Lower lobe of right lung (tissue), 2 donors: ENCODE measurements around the gene MYBPC2. TPM values are rescaled to one million over a fixed set of nuclear protein-coding genes. Genes with fewer than 3 reads are reported as not detected.

ENCODE experiments used
- ATAC-seq, 2 donors: fragments of 200-7000 bp; cut with Tn5 transposase; one replicate each; pipeline ENCODE4 v1.9.1; 2020 to 2022; ENCODE audit warnings: mild to moderate bottlenecking in 2 of 2, moderate library complexity in 2 of 2
- DNase-seq: peaks from one replicate; pipeline ENCODE4 v3.0.0-alpha.2; 2020
- H3K27ac ChIP-seq: fragments of 200-600 bp; one replicate; pipeline ENCODE4 v1.8.0; 2022
- H3K27me3 ChIP-seq: fragments of 200-600 bp; one replicate; pipeline ENCODE4 v1.8.0; 2022; ENCODE audit warnings: low read depth
- H3K36me3 ChIP-seq: fragments of 200-600 bp; one replicate; pipeline ENCODE4 v1.8.0; 2022; ENCODE audit warnings: mild to moderate bottlenecking
- H3K4me1 ChIP-seq: fragments of 200-600 bp; one replicate; pipeline ENCODE4 v1.8.0; 2022
- H3K4me3 ChIP-seq: fragments of 200-600 bp; one replicate; pipeline ENCODE4 v1.8.0; 2022; ENCODE audit warnings: mild to moderate bottlenecking
- H3K9me3 ChIP-seq: fragments of 200-600 bp; one replicate; pipeline ENCODE4 v1.8.0; 2022
- CTCF ChIP-seq: fragments of 200-600 bp; IDR thresholded peaks from one replicate; pipeline ENCODE4 v1.8.0; 2022; ENCODE audit warnings: antibody characterized with exemption, mild to moderate bottlenecking
- intact Hi-C: fragments of 100-400 bp; cut with DNase I; formaldehyde crosslinking; loops from one replicate; pipeline ENCODE4 v1.11.0; 2022
- total RNA-seq: library from RNA; stranded (reverse); fragmentation: NEBNext Ultra II Directional; extraction: Animal tissue kit (Norgen Biotek cat#: 25700); gene quantifications from one replicate; pipeline ENCODE4 v1.2.1, GENCODE V29; 2021
- donor health status: DM: no; HTN: yes; CAD: no; lungs with severe emphysema.

MYBPC2 gene
- total RNA-seq, 1 donor from 2014 or later, result not detected

GRCh38 chr19:50458396-50459066 is 25.8 kb downstream of the MYBPC2 start:
- DNase-seq, result no peak
- H3K9me3 ChIP-seq, result no peaks in the 10 kb centered on the region
- no peak for TF ChIP-seq CTCF
- no peak for ATAC-seq
- H3K27me3 ChIP-seq, result peaks cover 28% of the 10 kb centered on the region
- H3K4me1 ChIP-seq, result no peaks in the 10 kb centered on the region
- no peak overlapping the region for H3K4me3 ChIP-seq
- H3K36me3 ChIP-seq, result no peaks in the 10 kb centered on the region
- no peak overlapping the region for H3K27ac ChIP-seq
- intact Hi-C loops, result no loop called here

- no peak overlapping the region for H3K27ac ChIP-seq
- no peaks in the 10 kb centered on the region for H3K36me3 ChIP-seq
- no peaks in the 10 kb centered on the region for H3K4me1 ChIP-seq
- no peak for TF ChIP-seq CTCF
- H3K9me3 ChIP-seq, result no peaks in the 10 kb centered on the region
- DNase-seq (no peak), ATAC-seq (no peak)
- H3K27me3 ChIP-seq, result peaks cover 28% of the 10 kb centered on the region
- H3K4me3 ChIP-seq, result no peak overlapping the region
- intact Hi-C loops, result no loop called here
These were observed 26.4 kb downstream of the MYBPC2 start for GRCh38 chr19:50459067-50459456.

GRCh38 chr19:50459638-50460037 is 26.9 kb downstream of the MYBPC2 start:
- TF ChIP-seq CTCF, result no peak
- intact Hi-C loops, result no loop called here
- DNase-seq (no peak), ATAC-seq (no peak)
- Histone ChIP-seq H3K4me1 (no peaks in the 10 kb centered on the region), H3K27ac (no peak overlapping the region), H3K9me3 (no peaks in the 10 kb centered on the region), H3K4me3 (no peak overlapping the region), H3K36me3 (no peaks in the 10 kb centered on the region), H3K27me3 (peaks cover 28% of the 10 kb centered on the region)

GRCh38 chr19:50460161-50460765 is 27.6 kb downstream of the MYBPC2 start:
- H3K4me1 ChIP-seq, result no peaks in the 10 kb centered on the region
- ATAC-seq, result peak in 1 of 2 donors; percentile 23
- no peak for TF ChIP-seq CTCF
- no peaks in the 10 kb centered on the region for H3K36me3 ChIP-seq
- no peak for DNase-seq
- intact Hi-C loops, result no loop called here
- peaks cover 28% of the 10 kb centered on the region for H3K27me3 ChIP-seq
- no peaks in the 10 kb centered on the region for H3K9me3 ChIP-seq
- no peak overlapping the region for H3K4me3 ChIP-seq
- H3K27ac ChIP-seq, result no peak overlapping the region

DNA sequence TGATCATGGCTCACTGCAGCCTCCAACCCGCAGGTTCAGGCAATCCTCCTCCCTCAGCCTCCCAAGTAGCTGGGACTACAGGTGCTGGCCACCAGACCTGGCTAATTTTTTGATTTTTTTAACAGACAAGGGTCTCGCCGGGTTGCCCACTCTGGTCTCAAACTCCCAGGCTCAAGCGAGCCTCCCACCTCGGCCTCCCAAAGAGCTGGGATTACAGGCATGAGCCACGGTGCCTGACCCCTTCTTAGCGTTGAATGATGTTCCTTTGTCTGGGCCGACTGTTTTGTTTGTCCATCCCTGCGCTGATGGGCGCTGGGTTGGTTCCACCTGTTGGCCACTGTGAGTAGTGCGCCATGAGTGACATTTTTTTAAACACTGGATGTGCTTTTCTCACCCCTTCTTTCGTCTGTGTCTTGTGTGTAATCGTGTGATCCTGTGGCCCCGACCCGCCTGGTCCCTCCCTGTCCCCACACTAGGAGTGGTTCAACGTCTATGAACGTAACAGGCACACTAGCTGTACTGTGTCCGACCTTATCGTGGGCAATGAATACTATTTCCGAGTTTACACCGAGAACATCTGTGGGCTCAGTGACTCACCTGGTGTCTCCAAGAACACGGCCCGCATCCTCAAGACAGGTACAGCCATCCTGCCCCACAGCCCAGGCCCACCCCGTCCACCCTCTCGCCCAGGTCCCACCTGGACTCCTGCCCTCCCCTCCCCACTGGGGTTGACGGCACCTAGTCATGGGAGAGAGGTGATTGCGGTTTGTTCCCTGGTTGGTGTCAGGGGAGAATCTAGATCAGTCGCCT is 28.6 kb downstream of the MYBPC2 start:
- DNase-seq, result no peak
- Histone ChIP-seq H3K27ac (no peak overlapping the region), H3K4me3 (no peak overlapping the region), H3K9me3 (no peaks in the 10 kb centered on the region), H3K36me3 (no peaks in the 10 kb centered on the region), H3K4me1 (no peaks in the 10 kb centered on the region), H3K27me3 (peaks cover 28% of the 10 kb centered on the region)
- peak; percentile 80 to 86 for ATAC-seq
- peak; percentile 79 for TF ChIP-seq CTCF
- intact Hi-C loops, result no loop called here
